KOPT-K1 (cell line): ENCODE measurements around the gene RAD50.
"Not testable (repeated sequence)": the region's sequence is repeated elsewhere in the genome, so short reads cannot be mapped to it uniquely, and the experiment has no call there.

Experiments
- H3K27ac ChIP-seq: fragments of 200-600 bp; sonication (generic); 2 replicates; pipeline ENCODE4 v1.5.1; 2016; ENCODE audit warnings: antibody characterized with exemption, mild to moderate bottlenecking, low read depth, low read length; ENCODE audit not compliant: poor library complexity, severe bottlenecking
- H3K36me3 ChIP-seq: fragments of 200-600 bp; sonication (generic); 2 replicates; pipeline ENCODE4 v1.5.1; 2017; ENCODE audit warnings: antibody characterized with exemption, mild to moderate bottlenecking, low read length, moderate library complexity; ENCODE audit not compliant: insufficient read depth
- H3K9me3 ChIP-seq: fragments of 200-600 bp; sonication (generic); 2 replicates; pipeline ENCODE4 v1.5.1; 2017; ENCODE audit warnings: antibody characterized with exemption, low read length, mild to moderate bottlenecking; ENCODE audit not compliant: insufficient read depth, poor library complexity, severe bottlenecking

Gene RAD50

GRCh38 chr5:132591145-132591544 is 34.4 kb downstream of the RAD50 start:
- peaks cover 95% of the 10 kb centered on the region for H3K36me3 ChIP-seq
- H3K27ac ChIP-seq: no peak overlapping the region
- no peaks in the 10 kb centered on the region for H3K9me3 ChIP-seq

GRCh38 chr5:132592521-132592920 is 35.7 kb downstream of the RAD50 start:
- no peaks in the 10 kb centered on the region for H3K9me3 ChIP-seq
- H3K36me3 ChIP-seq: peaks cover 95% of the 10 kb centered on the region
- no peak overlapping the region for H3K27ac ChIP-seq

GRCh38 chr5:132594170-132594569 is 37.4 kb downstream of the RAD50 start:
- peaks cover 95% of the 10 kb centered on the region for H3K36me3 ChIP-seq
- H3K27ac ChIP-seq: no peak overlapping the region
- H3K9me3 ChIP-seq: no peaks in the 10 kb centered on the region

- H3K36me3 ChIP-seq: peaks cover 95% of the 10 kb centered on the region
- H3K27ac ChIP-seq: no peak overlapping the region
- H3K9me3 ChIP-seq: no peaks in the 10 kb centered on the region
Observed at GRCh38 chr5:132595624-132596023, 38.8 kb downstream of the RAD50 start.

GRCh38 chr5:132601071-132601728 is 44.4 kb downstream of the RAD50 start:
- no peak overlapping the region for H3K27ac ChIP-seq
- no peaks in the 10 kb centered on the region for H3K9me3 ChIP-seq
- peaks cover 91% of the 10 kb centered on the region for H3K36me3 ChIP-seq

GRCh38 chr5:132607095-132607494 is 50.3 kb downstream of the RAD50 start:
- H3K27ac ChIP-seq: no peak overlapping the region
- no peaks in the 10 kb centered on the region for H3K9me3 ChIP-seq
- H3K36me3 ChIP-seq: peaks cover 92% of the 10 kb centered on the region

GRCh38 chr5:132608107-132608506 is 51.3 kb downstream of the RAD50 start:
- no peaks in the 10 kb centered on the region for H3K9me3 ChIP-seq
- H3K36me3 ChIP-seq: peaks cover 91% of the 10 kb centered on the region

GRCh38 chr5:132611965-132612364 is 55.2 kb downstream of the RAD50 start:
- peaks cover 93% of the 10 kb centered on the region for H3K36me3 ChIP-seq
- H3K27ac ChIP-seq: no peak overlapping the region
- H3K9me3 ChIP-seq: no peaks in the 10 kb centered on the region

More at GRCh38 chr5:132608107-132608506, 51.3 kb downstream of the RAD50 start:
- no peak overlapping the region for H3K27ac ChIP-seq

GRCh38 chr5:132612846-132613245 is 56.1 kb downstream of the RAD50 start:
- Histone ChIP-seq H3K9me3 (no peaks in the 10 kb centered on the region), H3K36me3 (peaks cover 94% of the 10 kb centered on the region)

GRCh38 chr5:132621699-132622098 is 64.9 kb downstream of the RAD50 start:
- Histone ChIP-seq H3K9me3 (no peaks in the 10 kb centered on the region), H3K36me3 (peaks cover 88% of the 10 kb centered on the region), H3K27ac (no peak overlapping the region)

More at GRCh38 chr5:132612846-132613245, 56.1 kb downstream of the RAD50 start:
- no peak overlapping the region for H3K27ac ChIP-seq

- no peaks in the 10 kb centered on the region for H3K9me3 ChIP-seq
- peaks cover 82% of the 10 kb centered on the region for H3K36me3 ChIP-seq
Observed at GRCh38 chr5:132622608-132623007, 65.8 kb downstream of the RAD50 start.

GRCh38 chr5:132627470-132627869 is 70.7 kb downstream of the RAD50 start:
- Histone ChIP-seq H3K9me3 (no peaks in the 10 kb centered on the region), H3K36me3 (peaks cover 63% of the 10 kb centered on the region), H3K27ac (no peak overlapping the region)

More at GRCh38 chr5:132622608-132623007, 65.8 kb downstream of the RAD50 start:
- no peak overlapping the region for H3K27ac ChIP-seq

- Histone ChIP-seq H3K9me3 (no peaks in the 10 kb centered on the region), H3K36me3 (peaks cover 54% of the 10 kb centered on the region), H3K27ac (peak overlapping the region; percentile 40)
Observed at GRCh38 chr5:132628814-132629213, 72.0 kb downstream of the RAD50 start.

GRCh38 chr5:132629230-132629944 is 72.6 kb downstream of the RAD50 start:
- H3K27ac ChIP-seq: peak overlapping the region; percentile 40
- no peaks in the 10 kb centered on the region for H3K9me3 ChIP-seq
- H3K36me3 ChIP-seq: peaks cover 49% of the 10 kb centered on the region

GRCh38 chr5:132633587-132633986 is 76.8 kb downstream of the RAD50 start:
- peaks cover 46% of the 10 kb centered on the region for H3K36me3 ChIP-seq
- not testable (repeated sequence) for H3K9me3 ChIP-seq, H3K27ac ChIP-seq

GRCh38 chr5:132635873-132636272 is 79.1 kb downstream of the RAD50 start:
- Histone ChIP-seq H3K27ac (peak overlapping the region; percentile 55), H3K36me3 (peaks cover 50% of the 10 kb centered on the region), H3K9me3 (no peaks in the 10 kb centered on the region)
